NCI-H460 (cell line): ENCODE data around the gene VPS33B. TPM values are rescaled to one million over a fixed set of nuclear protein-coding genes. Genes with fewer than 3 reads are reported as not detected.

Source experiments
- DNase-seq: peaks from one replicate; pipeline ENCODE4 v3.0.0-alpha.2; 2016; ENCODE audit warnings: low read depth; ENCODE audit errors: extremely low read depth
- total RNA-seq: library from RNA; depleted of rRNA; stranded (reverse); fragments of >200 nt; shearing (Covaris generic); gene quantifications from 2 replicates; pipeline ENCODE4 v1.2.3, GENCODE V29; 2014

Gene VPS33B
- total RNA-seq, 1 experiment from 2014 or later: 10.4 TPM

- no peak for DNase-seq
Measured at GRCh38 chr15:90986790-90987507, 35.4 kb downstream of the VPS33B start.

DNA sequence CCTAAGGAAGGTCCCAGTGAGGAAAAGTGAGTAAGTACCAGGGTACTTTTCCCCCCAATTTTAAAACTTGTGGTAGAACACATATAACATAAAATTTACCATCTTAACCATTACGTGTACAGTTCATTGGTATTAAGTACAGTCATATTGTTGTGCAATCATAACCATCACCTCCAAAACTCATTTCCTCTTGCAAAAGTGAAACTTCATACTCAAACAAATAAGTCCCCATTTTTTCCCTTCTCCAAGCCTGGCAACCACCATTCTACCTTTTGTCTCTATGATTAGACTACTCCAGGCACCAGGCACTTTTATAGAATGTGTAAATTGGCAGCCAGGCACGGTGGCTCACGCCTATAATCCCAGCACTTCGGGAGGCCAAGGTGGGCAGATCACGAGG, 40.3 kb downstream of the VPS33B start:
- DNase-seq: no peak

- DNase-seq: no peak
Measured at GRCh38 chr15:90981681-90982080, 40.7 kb downstream of the VPS33B start.

- no peak for DNase-seq
Measured at GRCh38 chr15:90979582-90979981, 42.8 kb downstream of the VPS33B start.

DNA sequence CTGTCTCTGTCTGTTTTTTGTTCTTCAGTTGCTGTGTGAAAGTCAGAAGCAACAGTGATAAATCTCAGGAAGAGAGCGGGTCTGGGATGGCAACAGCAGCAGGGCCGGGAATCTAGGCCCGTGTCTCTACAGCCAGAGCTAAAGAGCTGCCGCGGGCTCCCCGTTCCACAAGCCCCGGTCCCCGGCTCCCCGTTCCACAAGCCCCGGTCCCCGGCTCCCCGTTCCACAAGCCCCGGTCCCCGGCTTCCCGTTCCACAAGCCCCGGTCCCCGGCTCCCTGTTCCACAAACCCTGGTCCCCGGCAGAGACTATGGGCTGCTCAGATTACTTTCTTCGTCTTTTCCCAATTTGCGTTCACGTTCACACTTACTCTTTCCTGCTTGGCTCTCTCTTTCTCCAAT, 48.2 kb downstream of the VPS33B start:
- no peak for DNase-seq

DNA sequence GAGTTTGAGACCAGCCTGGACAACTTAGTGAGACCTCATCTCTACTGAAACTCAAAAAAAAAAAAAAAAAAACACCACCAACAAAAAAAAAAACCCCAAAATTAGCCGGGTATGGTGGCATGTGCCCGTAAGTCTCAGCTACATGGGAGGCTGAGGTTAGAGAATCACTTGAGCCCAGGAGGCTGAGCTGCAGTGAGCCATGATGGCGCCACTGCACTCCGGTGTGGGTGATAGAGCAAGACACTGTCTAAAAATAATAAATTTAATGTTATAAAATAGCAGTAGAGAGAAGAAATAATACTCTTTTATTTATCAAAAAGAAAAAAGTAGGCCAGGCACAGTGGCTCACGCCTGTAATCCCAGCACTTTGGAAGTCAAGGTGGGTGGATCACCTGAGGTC, 50.3 kb downstream of the VPS33B start:
- no peak for DNase-seq

GRCh38 chr15:90970274-90970673, 52.1 kb downstream of the VPS33B start:
- DNase-seq: no peak

DNA sequence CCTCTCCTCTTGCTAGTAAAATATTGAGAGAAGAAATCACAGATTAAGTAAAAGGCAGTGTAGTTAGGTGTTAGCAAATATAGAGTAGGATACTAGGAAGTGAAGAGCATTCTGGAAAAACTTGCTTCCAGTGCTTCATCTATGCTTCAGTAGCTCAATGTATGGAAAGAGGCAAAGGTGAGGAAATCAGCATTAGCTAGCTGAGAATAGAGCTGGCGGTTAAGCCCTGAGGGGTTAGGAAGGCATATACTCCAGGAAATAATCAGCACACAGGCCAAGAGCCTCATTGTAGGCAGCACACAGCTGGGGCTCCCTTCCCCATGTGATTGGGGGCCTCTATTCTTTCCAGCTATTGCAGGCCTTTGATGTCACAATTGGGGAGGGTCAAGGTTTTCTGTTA, 54.0 kb downstream of the VPS33B start:
- no peak for DNase-seq

DNA sequence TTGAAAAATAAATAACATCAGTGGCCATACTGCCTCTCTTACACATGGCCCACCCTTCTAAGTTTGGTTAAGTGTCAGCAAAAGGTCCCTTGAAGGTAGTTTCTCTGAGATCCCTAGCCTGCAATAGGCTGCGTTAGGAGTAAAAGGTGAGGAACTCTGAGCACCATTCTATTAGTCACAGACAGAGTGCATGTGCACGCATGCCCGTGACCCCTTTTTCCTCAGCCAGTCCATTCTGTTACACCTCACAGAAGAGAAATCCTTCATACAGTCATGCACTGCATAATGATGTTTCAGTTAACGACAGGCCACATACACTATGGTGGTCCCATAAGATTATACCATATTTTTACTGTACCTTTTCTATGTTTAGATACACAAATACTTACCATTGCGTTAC, 55.2 kb downstream of the VPS33B start:
- DNase-seq: no peak

- DNase-seq: no peak
Measured at GRCh38 chr15:90966262-90966661, 56.1 kb downstream of the VPS33B start.

- DNase-seq: no peak
Measured at GRCh38 chr15:90962021-90962420, 60.4 kb downstream of the VPS33B start.

DNA sequence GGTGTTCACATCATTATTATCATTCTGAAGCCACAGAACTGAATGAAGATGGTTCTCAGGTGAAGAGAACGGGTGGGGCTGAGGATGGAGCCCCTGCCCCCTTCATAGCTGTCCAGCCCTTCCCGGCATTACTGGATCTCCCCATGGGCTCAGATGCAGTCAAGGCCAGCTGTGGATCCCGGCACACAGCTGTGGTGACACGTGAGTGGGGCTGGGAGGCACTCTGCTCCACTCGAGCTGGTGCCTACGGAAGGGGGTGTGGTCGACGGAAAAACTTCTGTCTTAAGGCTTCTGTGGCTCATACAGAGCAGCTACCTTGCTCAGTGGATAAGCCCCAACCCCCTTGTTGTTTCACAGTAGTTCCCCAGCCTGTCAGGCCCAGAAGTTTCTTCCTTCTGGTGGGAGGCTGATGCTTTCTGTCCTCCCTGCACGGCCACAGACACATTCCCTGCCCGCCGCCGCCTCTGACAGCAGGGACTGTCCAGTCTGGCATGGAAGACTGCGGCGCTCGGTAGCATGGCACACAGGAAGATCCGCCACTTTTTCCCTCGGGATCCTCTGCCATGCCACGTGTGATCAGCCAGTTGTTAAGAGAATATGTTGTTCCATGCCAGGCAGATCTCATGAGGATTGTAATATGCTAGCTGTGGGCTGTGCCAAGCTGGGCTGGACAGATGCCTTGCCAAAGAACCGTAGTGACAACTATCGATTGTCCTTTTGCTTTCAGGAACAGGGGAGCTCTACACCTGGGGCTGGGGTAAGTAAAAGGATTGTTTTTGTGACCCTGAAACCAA, 61.9 kb downstream of the VPS33B start:
- DNase-seq: no peak

DNA sequence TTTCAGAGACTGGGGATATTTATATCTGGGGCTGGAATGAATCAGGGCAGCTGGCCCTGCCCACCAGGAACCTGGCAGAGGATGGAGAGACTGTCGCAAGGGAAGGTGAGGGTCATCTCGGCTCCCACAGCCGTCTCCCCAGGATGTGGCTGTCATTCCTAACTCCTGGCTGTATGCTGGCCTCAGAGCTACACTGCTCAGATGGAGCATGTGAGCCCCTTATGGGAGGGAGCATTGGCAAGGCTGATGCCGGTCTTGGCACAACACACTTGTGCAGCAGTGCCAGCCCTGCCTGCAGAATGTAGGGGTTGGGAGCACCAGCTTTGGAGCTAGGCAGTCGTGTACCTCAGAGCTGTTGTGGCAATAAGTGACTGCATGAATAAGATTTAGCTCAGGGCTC, 62.5 kb downstream of the VPS33B start:
- DNase-seq: no peak

DNA sequence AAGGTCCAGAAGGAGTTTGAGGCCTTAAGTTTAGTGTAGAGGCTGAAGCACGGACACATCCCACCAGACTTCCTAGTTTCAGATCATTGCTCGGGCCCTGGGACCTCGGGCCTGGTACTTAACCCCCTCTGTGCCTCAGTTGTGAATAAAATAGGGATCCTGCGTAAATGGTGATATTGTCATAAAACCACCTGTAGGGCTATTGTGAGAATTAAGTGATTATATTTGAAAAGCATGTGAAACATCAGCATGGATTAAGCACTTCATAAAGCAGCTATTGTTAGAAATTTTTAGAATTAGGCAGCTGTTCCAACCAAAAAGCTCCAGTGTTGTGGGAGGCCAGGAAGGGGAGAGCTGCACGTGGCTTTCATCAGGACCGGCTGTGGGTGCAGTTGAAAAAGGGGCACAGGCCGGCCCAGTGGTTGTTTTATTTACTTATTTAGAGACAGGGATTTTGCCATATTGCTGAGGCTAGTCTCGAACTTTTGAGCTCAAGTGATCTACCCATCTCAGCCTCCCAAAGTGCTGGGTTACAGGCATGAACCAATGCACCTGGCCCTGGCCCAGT, 63.3 kb downstream of the VPS33B start:
- DNase-seq: no peak

DNA sequence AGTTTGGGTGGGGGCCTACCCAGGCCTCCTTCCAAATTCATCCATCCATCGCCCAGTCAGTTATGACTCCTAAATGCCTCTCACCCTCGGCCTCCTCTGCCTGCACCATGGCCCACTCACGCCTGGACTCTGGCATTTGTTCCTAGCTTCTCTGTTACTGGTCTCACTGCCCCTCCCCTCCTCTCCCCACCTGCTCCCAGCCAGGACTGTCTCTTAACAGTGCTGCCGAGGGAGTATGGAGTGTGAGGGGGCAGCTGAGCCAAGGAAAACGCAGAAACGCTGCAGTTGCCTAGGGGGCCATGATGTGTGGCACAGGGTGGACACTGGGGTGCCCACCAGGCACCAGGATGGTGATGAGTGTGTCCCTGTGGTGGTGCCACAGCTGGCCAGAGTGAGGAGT, 64.6 kb downstream of the VPS33B start:
- no peak for DNase-seq

DNA sequence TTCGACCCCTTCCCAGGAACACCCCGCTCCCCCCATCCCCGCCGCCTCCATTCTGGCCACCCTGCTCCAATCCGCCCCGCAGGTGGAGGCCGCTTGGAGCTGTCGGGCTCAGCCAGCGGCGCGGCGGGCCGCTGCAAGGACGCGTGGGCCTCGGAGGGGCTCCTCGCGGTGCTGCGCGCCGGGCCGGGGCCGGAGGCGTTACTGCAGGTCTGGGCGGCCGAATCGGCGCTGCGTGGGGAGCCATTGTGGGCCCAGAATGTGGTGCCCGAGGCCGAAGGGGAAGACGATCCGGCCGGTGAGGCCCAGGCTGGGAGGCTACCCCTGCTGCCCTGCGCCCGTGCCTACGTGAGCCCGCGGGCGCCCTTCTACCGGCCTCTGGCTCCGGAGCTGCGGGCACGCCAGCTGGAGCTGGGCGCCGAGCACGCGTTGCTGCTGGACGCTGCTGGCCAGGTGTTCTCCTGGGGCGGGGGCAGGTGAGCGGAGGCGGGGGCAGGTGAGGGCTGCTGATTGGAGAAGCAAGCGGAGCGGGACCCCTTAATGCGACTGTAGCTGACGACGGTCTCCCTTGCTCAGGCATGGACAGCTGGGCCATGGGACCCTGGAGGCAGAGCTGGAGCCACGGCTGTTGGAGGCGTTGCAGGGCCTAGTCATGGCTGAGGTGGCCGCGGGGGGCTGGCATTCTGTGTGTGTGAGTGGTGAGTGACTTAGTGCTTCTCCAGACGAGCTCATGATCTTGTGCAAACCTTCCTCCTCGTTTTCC, 65.2 kb downstream of the VPS33B start:
- DNase-seq: no peak

DNA sequence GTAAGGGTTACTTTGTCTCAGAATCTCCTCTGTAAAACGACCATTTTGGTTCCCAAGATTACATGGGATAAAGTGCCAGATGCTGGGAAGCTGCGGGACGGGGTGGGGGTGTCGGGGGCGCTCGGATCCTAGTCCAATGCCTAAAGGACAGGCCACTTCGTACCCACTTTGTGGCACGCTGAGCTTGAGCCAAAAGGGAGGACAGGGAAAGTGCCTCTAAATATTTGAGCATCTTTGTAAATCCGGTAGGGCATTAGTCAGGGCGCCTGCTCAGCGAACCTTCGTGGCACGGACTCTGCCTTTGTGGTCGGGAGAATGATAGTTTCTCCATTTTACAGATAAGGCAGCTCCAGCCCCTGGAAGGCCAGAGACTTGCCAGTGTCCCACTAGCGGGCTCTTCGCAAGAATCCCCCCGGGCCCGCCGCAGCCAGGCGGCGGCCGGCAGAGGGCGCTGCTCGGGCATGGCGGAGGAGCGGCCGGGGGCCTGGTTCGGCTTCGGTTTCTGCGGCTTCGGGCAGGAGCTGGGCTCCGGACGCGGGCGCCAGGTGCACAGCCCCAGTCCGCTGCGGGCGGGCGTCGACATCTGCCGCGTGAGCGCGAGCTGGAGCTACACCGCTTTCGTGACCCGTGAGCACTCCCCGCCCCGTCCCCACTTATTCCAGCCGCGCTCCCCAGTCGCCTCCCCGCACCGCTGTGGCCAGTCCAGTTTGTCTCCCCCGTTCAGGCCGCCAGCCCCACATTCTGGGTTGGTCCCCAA, 65.9 kb downstream of the VPS33B start:
- peak; percentile 55 for DNase-seq

DNA sequence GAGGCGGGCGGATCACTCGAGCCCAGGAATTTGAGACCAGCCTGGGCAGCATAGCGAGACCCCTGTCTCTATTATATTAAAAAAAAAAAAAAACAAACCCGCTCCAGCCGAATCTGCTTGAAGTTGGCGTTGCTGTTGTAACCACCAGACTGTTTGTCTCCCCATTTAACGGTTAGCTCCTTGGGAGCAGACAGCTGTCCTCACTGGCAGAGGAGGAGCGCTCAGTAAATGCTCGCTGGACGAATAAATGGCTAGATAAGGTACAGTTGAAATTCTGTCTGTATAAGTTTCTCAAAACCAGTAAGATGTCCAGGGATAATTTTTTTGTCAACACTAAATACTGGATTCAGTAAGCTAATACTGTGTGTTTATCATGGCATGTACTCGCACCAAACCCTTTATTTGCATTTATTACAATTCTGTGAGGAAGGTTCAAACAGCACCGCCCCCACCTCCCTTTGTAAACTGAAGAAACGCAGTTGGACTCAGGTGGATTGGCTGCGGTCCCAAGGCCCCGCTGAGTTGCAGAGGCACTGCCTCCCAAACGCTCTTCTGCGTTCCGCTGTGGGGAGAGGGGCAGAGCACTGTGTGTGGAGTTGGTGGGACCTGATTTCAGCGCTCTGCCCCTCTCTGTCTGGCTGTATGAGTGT, 66.6 kb downstream of the VPS33B start:
- DNase-seq: no peak

- peak; percentile 93 for DNase-seq
Measured at GRCh38 chr15:90954712-90955623, 67.4 kb downstream of the VPS33B start, which contains the start of gene RCCD1. RCCD1 (plus strand) TSS chr15:90954884; CDS start chr15:90956735, 1,851 bp downstream.
